IMR-90 (cell line): Measurements from ENCODE around the gene PCDHGA7. TPM values are rescaled to one million over a fixed set of nuclear protein-coding genes. Genes with fewer than 3 reads are reported as not detected.

Source experiments
- ATAC-seq: fragments of 200-7000 bp; cut with Tn5 transposase; 2 replicates; pipeline ENCODE4 v1.9.1; 2020; ENCODE audit warnings: low read depth, mild to moderate bottlenecking, moderate library complexity
- BruUV-seq: library from RNA; stranded (reverse); fragments of 400-500 nt; replicated peaks from 2 replicates; lab custom pipeline; 2021; lab: Mats Ljungman, UMichigan
- CTCF ChIA-PET: fragments of 300-600 bp; formaldehyde crosslinking; extraction: SDS; loops from one replicate; lab custom pipeline; 2021; ENCODE audit warnings: antibody characterized with exemption; lab: Yijun Ruan, JAX
- POLR2A ChIA-PET: fragments of 300-600 bp; sonication (Branson Sonifier 250); formaldehyde crosslinking; loops from one replicate; lab custom pipeline; 2022; ENCODE audit warnings: antibody characterized with exemption; ENCODE audit not compliant: unreplicated experiment; lab: Charles Lee
- DNase-seq: peaks from one replicate; pipeline ENCODE4 v3.0.0; 2013
- H2AFZ ChIP-seq: replicated peaks from 2 replicates; pipeline ENCODE3; 2013; ENCODE audit warnings: low read length, mild to moderate bottlenecking; ENCODE audit not compliant: poor library complexity
- H2AK5ac ChIP-seq: 2 replicates; pipeline ENCODE4 v1.6.1; 2013; ENCODE audit warnings: low read depth, low read length, inconsistent platforms
- H2AK9ac ChIP-seq: replicated peaks from 2 replicates; pipeline ENCODE3; 2013; ENCODE audit warnings: mild to moderate bottlenecking, low read depth, low read length, moderate library complexity; ENCODE audit not compliant: poor library complexity
- H2BK120ac ChIP-seq: 2 replicates; pipeline ENCODE4 v1.6.1; 2013; ENCODE audit warnings: low read depth, low read length, inconsistent platforms
- H2BK15ac ChIP-seq: 3 replicates; pipeline ENCODE4 v1.6.1; 2013; ENCODE audit warnings: low read depth, low read length, inconsistent platforms
- H2BK20ac ChIP-seq: 2 replicates; pipeline ENCODE4 v1.6.1; 2013; ENCODE audit warnings: low read depth, mild to moderate bottlenecking, inconsistent platforms, low read length, moderate library complexity
- H2BK5ac ChIP-seq: 2 replicates; pipeline ENCODE4 v1.6.1; 2013; ENCODE audit warnings: mild to moderate bottlenecking, low read depth, low read length, inconsistent platforms; ENCODE audit not compliant: poor library complexity, severe bottlenecking
- H3K14ac ChIP-seq: replicated peaks from 2 replicates; pipeline ENCODE4 v1.6.1; 2013; ENCODE audit warnings: low read depth, low read length, inconsistent platforms
- H3K18ac ChIP-seq: 2 replicates; pipeline ENCODE4 v1.6.1; 2013; ENCODE audit warnings: low read depth, low read length, control low read depth
- H3K23ac ChIP-seq: 2 replicates; pipeline ENCODE4 v1.6.1; 2013; ENCODE audit warnings: low read depth, low read length, inconsistent platforms
- H3K27ac ChIP-seq: 2 replicates; pipeline ENCODE4 v1.5.1; 2013; ENCODE audit warnings: mild to moderate bottlenecking, control low read depth, low read length; ENCODE audit not compliant: insufficient read depth
- H3K27me3 ChIP-seq: 2 replicates; pipeline ENCODE4 v1.6.1; 2013; ENCODE audit warnings: low read length; ENCODE audit not compliant: control insufficient read depth, insufficient read depth
- H3K36me3 ChIP-seq: 2 replicates; pipeline ENCODE4 v1.6.1; 2013; ENCODE audit warnings: low read length, mixed read lengths; ENCODE audit not compliant: control insufficient read depth, insufficient read depth
- H3K4ac ChIP-seq: 2 replicates; pipeline ENCODE4 v1.6.1; 2013; ENCODE audit warnings: low read depth, low read length, inconsistent platforms
- H3K4me1 ChIP-seq: 2 replicates; pipeline ENCODE4 v1.6.1; 2013; ENCODE audit warnings: low read length, mixed read lengths; ENCODE audit not compliant: control insufficient read depth, insufficient read depth
- H3K4me2 ChIP-seq: 2 replicates; pipeline ENCODE4 v1.6.1; 2013; ENCODE audit warnings: low read depth, mild to moderate bottlenecking, control low read depth, low read length, moderate library complexity
- H3K4me3 ChIP-seq: 2 replicates; pipeline ENCODE4 v1.5.1; 2013; ENCODE audit warnings: low read depth, mild to moderate bottlenecking, control low read depth, low read length, moderate library complexity; ENCODE audit not compliant: insufficient read depth
- H3K56ac ChIP-seq: 2 replicates; pipeline ENCODE4 v1.6.1; 2013; ENCODE audit warnings: low read length, inconsistent platforms; ENCODE audit not compliant: insufficient read depth; ENCODE audit errors: extremely low read depth
- H3K79me1 ChIP-seq, 2 experiments: 2 replicates each; pipeline ENCODE4 v1.6.1; 2013; ENCODE audit warnings: low read length in 2 of 2, inconsistent platforms in 1 of 2, low read depth in 1 of 2
- H3K9ac ChIP-seq: 2 replicates; pipeline ENCODE4 v1.6.1; 2013; ENCODE audit warnings: low read depth, low read length, control low read depth
- H3K9me1 ChIP-seq: 2 replicates; pipeline ENCODE4 v1.6.1; 2013; ENCODE audit warnings: low read length, inconsistent platforms; ENCODE audit not compliant: insufficient read depth
- H3K9me3 ChIP-seq: 2 replicates; pipeline ENCODE4 v1.6.1; 2013; ENCODE audit warnings: low read length; ENCODE audit not compliant: control insufficient read depth, insufficient read depth
- H4K20me1 ChIP-seq: 2 replicates; pipeline ENCODE4 v1.6.1; 2013; ENCODE audit warnings: low read length, inconsistent platforms; ENCODE audit not compliant: insufficient read depth
- H4K5ac ChIP-seq: 2 replicates; pipeline ENCODE4 v1.6.1; 2013; ENCODE audit warnings: mild to moderate bottlenecking, low read depth, low read length, control low read depth
- H4K8ac ChIP-seq, 2 experiments: 2 replicates each; pipeline ENCODE4 v1.6.1; 2013; ENCODE audit warnings: low read depth in 2 of 2, low read length in 2 of 2, control low read depth in 1 of 2, inconsistent platforms in 1 of 2
- H4K91ac ChIP-seq: 2 replicates; pipeline ENCODE4 v1.6.1; 2013; ENCODE audit warnings: low read depth, low read length, inconsistent platforms; ENCODE audit not compliant: insufficient read depth
- CTCF ChIP-seq: conservative IDR thresholded peaks from 2 replicates; pipeline ENCODE4 v1.5.1; 2012; ENCODE audit warnings: mild to moderate bottlenecking, low read depth, low read length, improper control_type of control experiment
- MAZ ChIP-seq: IDR thresholded peaks from 2 replicates; pipeline ENCODE4 v1.6.1; 2012; ENCODE audit warnings: low read depth, mild to moderate bottlenecking, low read length, improper control_type of control experiment, moderate library complexity, borderline replicate concordance
- RAD21 ChIP-seq: IDR thresholded peaks from 2 replicates; pipeline ENCODE4 v1.6.1; 2012; ENCODE audit warnings: low read length, improper control_type of control experiment
- SMC3 ChIP-seq: fragments of 150-350 bp; IDR thresholded peaks from 2 replicates; pipeline ENCODE4 v1.6.1; 2016; ENCODE audit warnings: low read depth, mild to moderate bottlenecking, antibody characterized with exemption, low read length, moderate library complexity
- WGBS, 2 experiments: methylation state at CpG; one replicate each; pipeline versions ENCODE4 v1.1.5 to v1.1.7; 2013; ENCODE audit warnings: missing lambda C conversion rate in 2 of 2; ENCODE audit not compliant: insufficient read length in 1 of 2; ENCODE audit errors: extremely low coverage in 2 of 2; 5-methylcytosine and 5-hydroxymethylcytosine counted together
- dilution Hi-C: fragments of 300-500 bp; cut with HindIII; formaldehyde crosslinking; loops from one replicate; pipeline ENCODE4 v1.14.3; 2018; ENCODE audit warnings: low sequenced_read_pairs; ENCODE audit not compliant: unreplicated experiment
- in situ Hi-C: fragments of 300-500 bp; cut with MboI; formaldehyde crosslinking; loops from 3 replicates; pipeline ENCODE4 v1.14.3; 2019; ENCODE audit warnings: low sequenced_read_pairs, inconsistent platforms, mixed read lengths
- intact Hi-C: fragments of 100-400 bp; cut with micrococcal nuclease; formaldehyde crosslinking; loops from 2 replicates; pipeline ENCODE4 v1.10.0; 2022
- polyA plus RNA-seq, 3 experiments: library from polyadenylated mRNA; depleted of rRNA; stranded (reverse); fragments of >200 nt; gene quantifications; 2 replicates each; pipeline ENCODE4 v1.2.3, GENCODE V29; 2012; ENCODE audit warnings: low replicate concordance in 1 of 3
- total RNA-seq: library from RNA; depleted of rRNA; stranded (reverse); fragments of >200 nt; gene quantifications from 2 replicates; pipeline ENCODE4 v1.2.3, GENCODE V29; 2012

The PCDHGA7 gene
- total and polyA plus RNA-seq, 2 of the 4 experiments (the other 2 are of a cell fraction): 3.2 to 3.4 TPM

GRCh38 chr5:141420855-141421488 lies 38.4 kb downstream of the PCDHGA7 start, which contains the start of gene PCDHGA11:
PCDHGA11 (plus strand) TSS chr5:141421051; CDS start chr5:141421228, 177 bp downstream.
- H2BK15ac ChIP-seq: no peak within 1 kb of the TSS
- no peak within 1 kb of the TSS for H4K5ac ChIP-seq
- ChIA-PET CTCF (interaction anchor here (0.6 to 2.2 kb wide), 16 partner anchors 9 to 146 kb away, joined by 3 to 19 read pairs (median 3); partner anchors contain the start of genes PCDHGA12 and PCDHGB6), POLR2A (no interaction called here)
- H3K56ac ChIP-seq: no peak within 1 kb of the TSS
- H4K8ac ChIP-seq: no peak within 1 kb of the TSS
- in situ Hi-C loops (no loop called here), dilution Hi-C loops (no loop called here), intact Hi-C loops (no loop called here)
- no peak within 1 kb of the TSS for H3K14ac ChIP-seq
- ATAC-seq (peak; percentile 57), DNase-seq (peak; percentile 63)
- peak within 1 kb of the TSS; percentile 76 for H3K9ac ChIP-seq
- no peaks in the 10 kb centered on the region for H4K20me1 ChIP-seq
- H3K4me2 ChIP-seq: peak within 1 kb of the TSS; percentile 62; the same call in 1 of the 2 replicates
- no peak within 1 kb of the TSS for H2BK120ac ChIP-seq
- H2AK5ac ChIP-seq: no peak within 1 kb of the TSS
- no peak within 1 kb of the TSS for H4K91ac ChIP-seq
- no peaks in the 10 kb centered on the region for H3K4me1 ChIP-seq
- peak within 1 kb of the TSS; percentile 26 for H2AFZ ChIP-seq
- no TSS peak for BruUV-seq
- peaks cover 20 to 21% of the 10 kb centered on the region in 2 experiments; a peak in 3 of 4 replicates for H3K79me1 ChIP-seq
- H3K27ac ChIP-seq: peak within 1 kb of the TSS; percentile 26; the same call in 1 of the 2 replicates
- H3K9me1 ChIP-seq: no peaks in the 10 kb centered on the region
- H3K4me3 ChIP-seq: peak within 1 kb of the TSS; percentile 54
- no peak within 1 kb of the TSS for H2BK5ac ChIP-seq
- no peaks in the 10 kb centered on the region for H3K27me3 ChIP-seq
- no peak within 1 kb of the TSS for H2BK20ac ChIP-seq
- peak within 1 kb of the TSS; percentile 31 for H2AK9ac ChIP-seq
- WGBS, 2 experiments: 16% methylated on average over 8 of the region's 42 CpGs; no CpG with 5 or more reads in 1 of the 2 experiments
- H3K23ac ChIP-seq: peak within 1 kb of the TSS; percentile 21; the same call in 1 of the 2 replicates
- no peak within 1 kb of the TSS for H3K18ac ChIP-seq
- peaks cover 51% of the 10 kb centered on the region for H3K9me3 ChIP-seq
- peaks cover 29% of the 10 kb centered on the region for H3K36me3 ChIP-seq
- peak; percentile 55 for TF ChIP-seq SMC3
- TF ChIP-seq CTCF: peak; percentile 64
- peak; percentile 70 for TF ChIP-seq RAD21
- no peak for TF ChIP-seq MAZ
- H3K4ac ChIP-seq: no peak within 1 kb of the TSS
